HEK293 (cell line): Measurements from ENCODE around the gene COIL.

Experiments used
- CTCF ChIA-PET: fragments of 350-600 bp; formaldehyde crosslinking; extraction: SDS; loops from one replicate; lab custom pipeline; 2021; ENCODE audit warnings: antibody characterized with exemption; lab: Yijun Ruan, JAX
- POLR2A ChIA-PET: fragments of 300-600 bp; formaldehyde crosslinking; extraction: SDS; loops from one replicate; lab custom pipeline; 2020; ENCODE audit warnings: antibody characterized with exemption, inconsistent platforms; lab: Yijun Ruan, JAX
- H3K27ac ChIP-seq: fragments of 200-500 bp; sonication (Bioruptor generic); 2 replicates; pipeline ENCODE4 v1.5.1; 2014; ENCODE audit warnings: low read depth, low read length, control low read depth, inconsistent platforms; ENCODE audit errors: extremely low read depth
- H3K36me3 ChIP-seq, 2 experiments: fragments of 200-500 bp in 1 of 2; sonication (Bioruptor generic) in 1 of 2; 1 replicate in 1 of 2; 2 replicates in 1 of 2; pipeline ENCODE4 v1.5.1; 2014 to 2017; ENCODE audit warnings: inconsistent platforms in 2 of 2, low read length in 2 of 2; ENCODE audit not compliant: control insufficient read depth in 2 of 2, insufficient read depth in 1 of 2
- H3K4me1 ChIP-seq: fragments of 200-500 bp; sonication (Bioruptor generic); 2 replicates; pipeline ENCODE4 v1.5.1; 2014; ENCODE audit warnings: mild to moderate bottlenecking, low read length, inconsistent platforms; ENCODE audit not compliant: control insufficient read depth, insufficient read depth
- H3K4me3 ChIP-seq: 2 replicates; pipeline ENCODE4 v1.5.1; 2011; ENCODE audit warnings: low read depth, mild to moderate bottlenecking, control low read depth, low read length, moderate library complexity
- H3K9me3 ChIP-seq: fragments of 200-500 bp; sonication (Bioruptor generic); 2 replicates; pipeline ENCODE4 v1.5.1; 2014; ENCODE audit warnings: low read depth, low read length, inconsistent platforms; ENCODE audit not compliant: control insufficient read depth, insufficient read depth
- HIC1 ChIP-seq: fragments of 450-650 bp; formaldehyde crosslinking; IDR thresholded peaks from 2 replicates; pipeline ENCODE4 v1.5.1; 2016; ENCODE audit warnings: missing biosample characterization, missing genetic modification characterization
- KLF9 ChIP-seq: fragments of 450-650 bp; formaldehyde crosslinking; IDR thresholded peaks from 2 replicates; pipeline ENCODE4 v1.5.1; 2016; ENCODE audit warnings: missing biosample characterization, missing genetic modification characterization, low read depth
- PRDM10 ChIP-seq: fragments of 450-650 bp; formaldehyde crosslinking; IDR thresholded peaks from 2 replicates; pipeline ENCODE4 v1.5.1; 2016; ENCODE audit warnings: missing biosample characterization, missing genetic modification characterization
- REPIN1 ChIP-seq: fragments of 450-650 bp; formaldehyde crosslinking; IDR thresholded peaks from 2 replicates; pipeline ENCODE4 v1.5.1; 2017; ENCODE audit warnings: missing biosample characterization, missing genetic modification characterization, low read depth
- SP2 ChIP-seq: fragments of 450-650 bp; formaldehyde crosslinking; IDR thresholded peaks from 2 replicates; pipeline ENCODE4 v1.5.1; 2016; ENCODE audit warnings: missing biosample characterization, missing genetic modification characterization
- ZEB2 ChIP-seq: fragments of 450-650 bp; formaldehyde crosslinking; IDR thresholded peaks from 2 replicates; pipeline ENCODE4 v1.5.1; 2016; ENCODE audit warnings: missing biosample characterization, missing genetic modification characterization
- ZNF121 ChIP-seq: fragments of 450-650 bp; formaldehyde crosslinking; IDR thresholded peaks from 2 replicates; pipeline ENCODE4 v1.5.1; 2016; ENCODE audit warnings: missing biosample characterization, missing genetic modification characterization
- ZNF155 ChIP-seq: fragments of 450-650 bp; formaldehyde crosslinking; IDR thresholded peaks from 2 replicates; pipeline ENCODE4 v1.5.1; 2016; ENCODE audit warnings: missing biosample characterization, missing genetic modification characterization
- ZNF16 ChIP-seq: fragments of 450-650 bp; formaldehyde crosslinking; IDR thresholded peaks from 2 replicates; pipeline ENCODE4 v1.5.1; 2016; ENCODE audit warnings: low read depth, missing biosample characterization, missing genetic modification characterization
- ZNF274 ChIP-seq, 2 experiments: fragments of 200-500 bp in 1 of 2; fragments of 450-650 bp in 1 of 2; sonication (Bioruptor generic) in 1 of 2; formaldehyde crosslinking in 1 of 2; IDR thresholded peaks; 2 replicates each; pipeline versions ENCODE4 v1.5.1 to v1.6.1; 2014 to 2016; ENCODE audit warnings: borderline replicate concordance in 1 of 2, inconsistent platforms in 1 of 2, low read length in 1 of 2, missing biosample characterization in 1 of 2, missing genetic modification characterization in 1 of 2
- ZNF335 ChIP-seq: fragments of 450-650 bp; formaldehyde crosslinking; conservative IDR thresholded peaks from 2 replicates; pipeline ENCODE4 v1.5.1; 2016; ENCODE audit warnings: missing biosample characterization, missing genetic modification characterization
- ZNF366 ChIP-seq: fragments of 450-650 bp; formaldehyde crosslinking; conservative IDR thresholded peaks from 2 replicates; pipeline ENCODE4 v1.5.1; 2016; ENCODE audit warnings: missing biosample characterization, missing genetic modification characterization
- ZNF449 ChIP-seq: fragments of 450-650 bp; formaldehyde crosslinking; IDR thresholded peaks from 2 replicates; pipeline ENCODE4 v1.5.1; 2017; ENCODE audit warnings: missing biosample characterization, mild to moderate bottlenecking, missing genetic modification characterization, moderate library complexity
- ZNF473 ChIP-seq: fragments of 450-650 bp; formaldehyde crosslinking; IDR thresholded peaks from 2 replicates; pipeline ENCODE4 v1.5.1; 2017; ENCODE audit warnings: missing biosample characterization, missing genetic modification characterization
- ZNF530 ChIP-seq: fragments of 450-650 bp; formaldehyde crosslinking; IDR thresholded peaks from 2 replicates; pipeline ENCODE4 v1.5.1; 2016; ENCODE audit warnings: low read depth, missing biosample characterization, missing genetic modification characterization
- ZNF600 ChIP-seq: fragments of 450-650 bp; formaldehyde crosslinking; IDR thresholded peaks from 2 replicates; pipeline ENCODE4 v1.5.1; 2016; ENCODE audit warnings: missing biosample characterization, missing genetic modification characterization
- ZNF626 ChIP-seq: fragments of 450-650 bp; sonication (Bioruptor Pico); formaldehyde crosslinking; IDR thresholded peaks from 2 replicates; pipeline ENCODE4 v1.5.1; 2018; ENCODE audit warnings: missing biosample characterization, missing genetic modification characterization, inconsistent platforms
- ZNF677 ChIP-seq: fragments of 450-650 bp; IDR thresholded peaks from 2 replicates; pipeline ENCODE4 v1.5.0; 2018; ENCODE audit warnings: missing biosample characterization, mild to moderate bottlenecking, missing genetic modification characterization, moderate library complexity
- ZNF785 ChIP-seq: fragments of 450-650 bp; formaldehyde crosslinking; IDR thresholded peaks from 2 replicates; pipeline ENCODE4 v1.5.1; 2016; ENCODE audit warnings: missing biosample characterization, missing genetic modification characterization

COIL gene

GRCh38 chr17:56979091-56979480 is 18.2 kb upstream of the COIL start:
- TF ChIP-seq ZNF274 (IDR thresholded peaks at IDR 0.05; ENCODE audit: low read length) (no peak), ZNF274 (tag by site-specific recombination; IDR thresholded peaks at IDR 0.05; ENCODE audit: borderline replicate concordance) (no peak), ZNF785 (tag by site-specific recombination) (no peak), ZNF530 (tag by site-specific recombination) (no peak), ZNF600 (tag by site-specific recombination) (0 out of 2 replicates have a peak, but pooled peaks have one; percentile 43), ZNF626 (tag by site-specific recombination) (no peak), ZNF16 (tag by site-specific recombination) (no peak), ZNF121 (tag by site-specific recombination) (peak; percentile 92), ZNF335 (tag by site-specific recombination) (peak; percentile 47)
- H3K4me3 ChIP-seq: no peak overlapping the region
- no peaks in the 10 kb centered on the region for H3K9me3 ChIP-seq
- no peaks in the 10 kb centered on the region for H3K4me1 ChIP-seq
- CTCF ChIA-PET: interaction anchor here (0.7 to 1.2 kb wide), 2 partner anchors 31 to 159 kb away, joined by 3 to 7 read pairs; no protein-coding TSS in a partner anchor
- H3K27ac ChIP-seq: no peak overlapping the region
- POLR2A ChIA-PET: interaction anchor here (0.6 to 0.7 kb wide), 2 partner anchors 16 to 128 kb away, joined by 3 read pairs; no protein-coding TSS in a partner anchor
- peaks cover 4 to 23% of the 10 kb centered on the region in 2 experiments; a peak in 2 of 3 replicates for H3K36me3 ChIP-seq

- Histone ChIP-seq H3K4me1 (no peaks in the 10 kb centered on the region), H3K9me3 (no peaks in the 10 kb centered on the region), H3K36me3 (peaks cover 0 to 21% of the 10 kb centered on the region in 2 experiments; a peak in 1 of 3 replicates), H3K4me3 (peak overlapping the region; percentile 59), H3K27ac (no peak overlapping the region)
- ChIA-PET CTCF (interaction anchor here (0.5 to 1.2 kb wide), 3 partner anchors 94 to 696 kb away, joined by 3 to 4 read pairs (median 3); no protein-coding TSS in a partner anchor), POLR2A (interaction anchor here (0.6 to 3.2 kb wide), 8 partner anchors 11 to 275 kb away, joined by 3 to 13 read pairs (median 4); partner anchors contain the start of genes AKAP1 and TRIM25)
- no peak for TF ChIP-seq ZEB2
- TF ChIP-seq ZNF335 (tag by site-specific recombination): peak; percentile 68
- TF ChIP-seq ZNF449 (tag by site-specific recombination): 0 out of 2 replicates have a peak, but pooled peaks have one; percentile 6
- no peak for TF ChIP-seq ZNF155
Observed at GRCh38 chr17:56978441-56979090, 17.7 kb upstream of the COIL start.

GRCh38 chr17:56977673-56978395 is 17.0 kb upstream of the COIL start, which contains the start of gene SCPEP1:
TSS of gene SCPEP1 (plus strand) at chr17:56978131. CDS start at chr17:56978160, 29 bp downstream.
- H3K9me3 ChIP-seq: no peaks in the 10 kb centered on the region
- H3K36me3 ChIP-seq: peaks cover 0 to 17% of the 10 kb centered on the region in 2 experiments; a peak in 1 of 3 replicates
- H3K27ac ChIP-seq: no peak within 1 kb of the TSS
- POLR2A ChIA-PET: interaction anchor here (0.8 to 3.2 kb wide), 6 partner anchors 10 to 276 kb away, joined by 3 to 13 read pairs (median 4); partner anchors contain the start of genes AKAP1 and TRIM25
- CTCF ChIA-PET: interaction anchor here (0.6 to 1.6 kb wide), 3 partner anchors 10 to 257 kb away, joined by 3 to 5 read pairs (median 4); no protein-coding TSS in a partner anchor
- H3K4me1 ChIP-seq: no peaks in the 10 kb centered on the region
- H3K4me3 ChIP-seq: peak within 1 kb of the TSS; percentile 59
- TF ChIP-seq PRDM10 (tag by site-specific recombination) (peak; percentile 44; the same call in 1 of the 2 replicates), ZNF473 (tag by site-specific recombination) (no peak), ZNF677 (tag by site-specific recombination) (no peak), ZNF600 (tag by site-specific recombination) (peak; percentile 91), ZNF366 (tag by site-specific recombination) (peak; percentile 80), KLF9 (tag by site-specific recombination) (peak; percentile 54; the same call in 1 of the 2 replicates), REPIN1 (tag by site-specific recombination) (no peak), HIC1 (tag by site-specific recombination) (peak; percentile 37; the same call in 1 of the 2 replicates), SP2 (tag by site-specific recombination) (peak; percentile 61)
